Endothelial cell of umbilical vein (primary cell): ENCODE measurements around the gene PXK.

ENCODE experiments used
- CTCF ChIP-seq, 2 donors: IDR thresholded peaks; 1 replicate in 1 of 2; 2 replicates in 1 of 2; pipeline ENCODE4 v1.5.1; 2011; ENCODE audit warnings: low read length in 2 of 2, mild to moderate bottlenecking in 2 of 2, moderate library complexity in 2 of 2, control low read depth in 1 of 2, inconsistent platforms in 1 of 2, low read depth in 1 of 2; ENCODE audit not compliant: insufficient read depth in 1 of 2; ENCODE audit errors: extremely low read depth in 1 of 2
- EZH2 ChIP-seq: IDR thresholded peaks from 2 replicates; pipeline ENCODE4 v1.6.1; 2012; ENCODE audit warnings: borderline replicate concordance, low read depth, mild to moderate bottlenecking, moderate library complexity, low read length, inconsistent platforms; ENCODE audit not compliant: severe bottlenecking
- FOS ChIP-seq: IDR thresholded peaks from 2 replicates; pipeline ENCODE4 v1.6.1; 2011; ENCODE audit warnings: mild to moderate bottlenecking, low read length, moderate library complexity, borderline replicate concordance; ENCODE audit not compliant: insufficient read depth
- JUN ChIP-seq: IDR thresholded peaks from 2 replicates; pipeline ENCODE4 v1.6.1; 2011; ENCODE audit warnings: borderline replicate concordance, low read depth; ENCODE audit not compliant: insufficient read length, insufficient read depth
- MYC ChIP-seq: IDR thresholded peaks from one replicate; pipeline ENCODE4 v1.6.1; 2011; ENCODE audit warnings: mild to moderate bottlenecking, low read depth, low read length
- POLR2A ChIP-seq: IDR thresholded peaks from 2 replicates; pipeline ENCODE4 v1.6.1; 2012; ENCODE audit warnings: low read depth, mild to moderate bottlenecking, control low read depth, low read length
- POLR2AphosphoS5 ChIP-seq: IDR thresholded peaks from 2 replicates; pipeline ENCODE4 v1.6.1; 2012; ENCODE audit warnings: low read depth, mild to moderate bottlenecking, control low read depth, low read length, moderate library complexity; ENCODE audit not compliant: insufficient read depth

- TF ChIP-seq CTCF (IDR thresholded peaks at IDR 0.05; ENCODE audit: extremely low read depth in 1 of 2, insufficient read depth in 1 of 2, low read depth in 1 of 2, low read length in 2 of 2) (no peak), JUN (no peak), POLR2A (no peak), FOS (no peak), EZH2 (no peak), POLR2AphosphoS5 (no peak), MYC (no peak)
Measured at GRCh38 chr3:58350627-58351013, 17.9 kb downstream of the PXK start.
